Ishikawa (cell line): Measurements from ENCODE around the gene POLN.

ENCODE experiments used
- CEBPB ChIP-seq: IDR thresholded peaks from 2 replicates; pipeline ENCODE4 v1.6.1; 2012
- EP300 ChIP-seq: IDR thresholded peaks from 2 replicates; pipeline ENCODE4 v1.6.1; 2012; ENCODE audit warnings: borderline replicate concordance
- YY1 ChIP-seq: IDR thresholded peaks from 2 replicates; pipeline ENCODE4 v1.6.1; 2012; ENCODE audit warnings: low read depth

- TF ChIP-seq CEBPB (no peak), EP300 (no peak), YY1 (no peak)
Measured at GRCh38 chr4:2268357-2269205, 26.7 kb upstream of the POLN start.
